ENCODE data around the gene YIF1B.

YIF1B gene

GRCh38 chr19:38333245-38333644 lies 17.5 kb upstream of the YIF1B start:
- DNase-seq (ENCODE audit: low read depth in 2 of 2), result no peak

GRCh38 chr19:38331728-38332127 lies 16.0 kb upstream of the YIF1B start:
- no peak for DNase-seq (ENCODE audit: low read depth in 2 of 2)

GRCh38 chr19:38329651-38330050 lies 13.9 kb upstream of the YIF1B start:
- DNase-seq (ENCODE audit: low read depth in 2 of 2), result no peak

GRCh38 chr19:38326591-38326990 lies 10.8 kb upstream of the YIF1B start:
- no peak for DNase-seq (ENCODE audit: low read depth in 2 of 2)

GRCh38 chr19:38324431-38324830 lies 8.7 kb upstream of the YIF1B start:
- no peak for DNase-seq (ENCODE audit: low read depth in 2 of 2)

- DNase-seq (ENCODE audit: low read depth in 2 of 2), result no peak
Observed at GRCh38 chr19:38323291-38323690, 7.5 kb upstream of the YIF1B start.

GRCh38 chr19:38321646-38322196 lies 6.0 kb upstream of the YIF1B start:
- DNase-seq (ENCODE audit: low read depth in 2 of 2), result no peak

- no peak for DNase-seq (ENCODE audit: low read depth in 2 of 2)
Observed at GRCh38 chr19:38320969-38321339, 5.2 kb upstream of the YIF1B start.

- peak; percentile 30 to 35 for DNase-seq (ENCODE audit: low read depth in 2 of 2)
Observed at GRCh38 chr19:38319421-38320258, 3.9 kb upstream of the YIF1B start, which contains the start of gene KCNK6. Gene KCNK6 (plus strand): TSS chr19:38319845. CDS start chr19:38319951, 106 bp downstream.

GRCh38 chr19:38318660-38319059 lies 2.9 kb upstream of the YIF1B start:
- DNase-seq (ENCODE audit: low read depth in 2 of 2), result no peak

GRCh38 chr19:38317104-38317612 lies 1.4 kb upstream of the YIF1B start:
- no peak for DNase-seq (ENCODE audit: low read depth in 2 of 2)

GRCh38 chr19:38316477-38317067 lies 825 bp upstream of the YIF1B start:
- DNase-seq (ENCODE audit: low read depth in 2 of 2), result no peak

GRCh38 chr19:38310986-38311385 lies 4.8 kb downstream of the YIF1B start:
- no peak for DNase-seq (ENCODE audit: low read depth in 2 of 2)

- no peak for DNase-seq (ENCODE audit: low read depth in 2 of 2)
Observed at GRCh38 chr19:38310279-38310670, 5.5 kb downstream of the YIF1B start.

GRCh38 chr19:38309615-38310278 lies 6.0 kb downstream of the YIF1B start:
- DNase-seq (ENCODE audit: low read depth in 2 of 2), result no peak

GRCh38 chr19:38308926-38309614 lies 6.7 kb downstream of the YIF1B start:
- no peak for DNase-seq (ENCODE audit: low read depth in 2 of 2)

- DNase-seq (ENCODE audit: low read depth in 2 of 2), result no peak
Observed at GRCh38 chr19:38308006-38308766, 7.6 kb downstream of the YIF1B start.

- DNase-seq (ENCODE audit: low read depth in 2 of 2), result no peak
Observed at GRCh38 chr19:38307597-38307996, 8.2 kb downstream of the YIF1B start.

GRCh38 chr19:38307076-38307475 lies 8.7 kb downstream of the YIF1B start:
- DNase-seq (ENCODE audit: low read depth in 2 of 2), result no peak

GRCh38 chr19:38306236-38306635 lies 9.5 kb downstream of the YIF1B start:
- no peak for DNase-seq (ENCODE audit: low read depth in 2 of 2)

GRCh38 chr19:38304866-38305429 lies 10.8 kb downstream of the YIF1B start:
- DNase-seq (ENCODE audit: low read depth in 2 of 2), result no peak
